ENCODE measurements around the gene SEC23IP.
A peak's percentile ranks its signal among the peaks of the same experiment; 100 is the strongest.

The SEC23IP gene

GRCh38 chr10:119859420-119860258 lies 32.9 kb upstream of the SEC23IP start:
- no peaks in the 10 kb centered on the region for H3K9me3 ChIP-seq (ENCODE audit: insufficient read depth, low read depth, low read length)
- no peak overlapping the region for H2BK5ac ChIP-seq (ENCODE audit: low read depth, low read length, poor library complexity)
- H3K14ac ChIP-seq (ENCODE audit: low read length) = no peak overlapping the region
- H3K27ac ChIP-seq (ENCODE audit: low read depth, low read length) = no peak overlapping the region
- no peaks in the 10 kb centered on the region for H3K4me1 ChIP-seq (ENCODE audit: control insufficient read depth in 1 of 2, insufficient read depth in 2 of 2, low read length in 2 of 2)
- no peak overlapping the region for H3K18ac ChIP-seq (ENCODE audit: low read length)
- H4K91ac ChIP-seq (ENCODE audit: low read depth, low read length) = no peak overlapping the region
- H4K12ac ChIP-seq (ENCODE audit: low read depth, low read length) = no peak overlapping the region
- H4K8ac ChIP-seq (ENCODE audit: low read depth, low read length) = no peak overlapping the region
- H2BK120ac ChIP-seq (ENCODE audit: insufficient read depth, low read length, poor library complexity) = no peak overlapping the region
- peaks cover 2% of the 10 kb centered on the region for H3K79me2 ChIP-seq (ENCODE audit: control insufficient read depth, insufficient read depth, low read length, poor library complexity)
- no peak overlapping the region for H2AK5ac ChIP-seq (ENCODE audit: low read length)
- H2AFZ ChIP-seq (ENCODE audit: insufficient read depth, low read length, poor library complexity) = no peak overlapping the region
- no CpG with 5 or more reads among the region's 1 CpG for WGBS (ENCODE audit: extremely low coverage, insufficient coverage, insufficient read length)
- H3K79me1 ChIP-seq (ENCODE audit: low read length) = no peaks in the 10 kb centered on the region
- H3K4ac ChIP-seq (ENCODE audit: low read depth, low read length) = peak overlapping the region; percentile 79
- no peak overlapping the region for H3K4me2 ChIP-seq (ENCODE audit: low read length)
- peak overlapping the region; percentile 53 for H3K9ac ChIP-seq (ENCODE audit: low read length)
- H3K4me3 ChIP-seq (ENCODE audit: low read depth, low read length) = no peak overlapping the region
- H2BK12ac ChIP-seq (ENCODE audit: low read length) = no peak overlapping the region
- no peaks in the 10 kb centered on the region for H3K27me3 ChIP-seq (ENCODE audit: insufficient read depth, low read length)
- DNase-seq = peak in 1 of 2 donors; percentile 79
- peaks cover 4 to 9% of the 10 kb centered on the region in 2 experiments for H3K36me3 ChIP-seq (ENCODE audit: control insufficient read depth in 1 of 2, insufficient read depth in 2 of 2, low read length in 2 of 2)
- peak overlapping the region; percentile 90 for H3K23ac ChIP-seq (ENCODE audit: low read length)

- H3K18ac ChIP-seq (ENCODE audit: low read length) = no peak overlapping the region
- WGBS (ENCODE audit: extremely low coverage, insufficient coverage, insufficient read length) = no CpG with 5 or more reads among the region's 7 CpGs
Observed at GRCh38 chr10:119860866-119861607, 31.5 kb upstream of the SEC23IP start.

GRCh38 chr10:119862524-119862923 lies 30.0 kb upstream of the SEC23IP start:
- Histone ChIP-seq H2AFZ (ENCODE audit: insufficient read depth, low read length, poor library complexity) (no peak overlapping the region), H3K18ac (ENCODE audit: low read length) (no peak overlapping the region), H4K91ac (ENCODE audit: low read depth, low read length) (no peak overlapping the region), H3K27ac (ENCODE audit: low read depth, low read length) (no peak overlapping the region), H3K23ac (ENCODE audit: low read length) (no peak overlapping the region), H3K9me3 (ENCODE audit: insufficient read depth, low read depth, low read length) (no peaks in the 10 kb centered on the region), H3K14ac (ENCODE audit: low read length) (no peak overlapping the region), H4K12ac (ENCODE audit: low read depth, low read length) (no peak overlapping the region), H3K79me2 (ENCODE audit: control insufficient read depth, insufficient read depth, low read length, poor library complexity) (peaks cover 9% of the 10 kb centered on the region), H3K4me2 (ENCODE audit: low read length) (no peak overlapping the region), H3K4me1 (ENCODE audit: control insufficient read depth in 1 of 2, insufficient read depth in 2 of 2, low read length in 2 of 2) (no peaks in the 10 kb centered on the region), H2AK5ac (ENCODE audit: low read length) (no peak overlapping the region), H3K4me3 (ENCODE audit: low read depth, low read length) (no peak overlapping the region), H3K4ac (ENCODE audit: low read depth, low read length) (no peak overlapping the region), H2BK120ac (ENCODE audit: insufficient read depth, low read length, poor library complexity) (no peak overlapping the region), H3K36me3 (ENCODE audit: control insufficient read depth in 1 of 2, insufficient read depth in 2 of 2, low read length in 2 of 2) (no peaks in the 10 kb centered on the region), H2BK12ac (ENCODE audit: low read length) (no peak overlapping the region), H3K79me1 (ENCODE audit: low read length) (no peaks in the 10 kb centered on the region), H2BK5ac (ENCODE audit: low read depth, low read length, poor library complexity) (no peak overlapping the region), H4K8ac (ENCODE audit: low read depth, low read length) (no peak overlapping the region), H3K9ac (ENCODE audit: low read length) (no peak overlapping the region), H3K27me3 (ENCODE audit: insufficient read depth, low read length) (no peaks in the 10 kb centered on the region)
- no CpG with 5 or more reads among the region's 1 CpG for WGBS (ENCODE audit: extremely low coverage, insufficient coverage, insufficient read length)
- DNase-seq = no peak

More at GRCh38 chr10:119860866-119861607, 31.5 kb upstream of the SEC23IP start:
- H3K23ac ChIP-seq (ENCODE audit: low read length) = no peak overlapping the region
- no peak for DNase-seq
- no peaks in the 10 kb centered on the region for H3K9me3 ChIP-seq (ENCODE audit: insufficient read depth, low read depth, low read length)
- peaks cover 3% of the 10 kb centered on the region in 2 experiments for H3K36me3 ChIP-seq (ENCODE audit: control insufficient read depth in 1 of 2, insufficient read depth in 2 of 2, low read length in 2 of 2)
- no peak overlapping the region for H2AK5ac ChIP-seq (ENCODE audit: low read length)
- H4K91ac ChIP-seq (ENCODE audit: low read depth, low read length) = no peak overlapping the region
- H4K12ac ChIP-seq (ENCODE audit: low read depth, low read length) = no peak overlapping the region
- H2BK5ac ChIP-seq (ENCODE audit: low read depth, low read length, poor library complexity) = no peak overlapping the region
- no peak overlapping the region for H3K4me2 ChIP-seq (ENCODE audit: low read length)
- H2BK120ac ChIP-seq (ENCODE audit: insufficient read depth, low read length, poor library complexity) = no peak overlapping the region
- peaks cover 6% of the 10 kb centered on the region for H3K79me2 ChIP-seq (ENCODE audit: control insufficient read depth, insufficient read depth, low read length, poor library complexity)
- H2AFZ ChIP-seq (ENCODE audit: insufficient read depth, low read length, poor library complexity) = no peak overlapping the region
- no peak overlapping the region for H2BK12ac ChIP-seq (ENCODE audit: low read length)
- H3K4ac ChIP-seq (ENCODE audit: low read depth, low read length) = no peak overlapping the region
- no peak overlapping the region for H3K14ac ChIP-seq (ENCODE audit: low read length)
- no peaks in the 10 kb centered on the region for H3K79me1 ChIP-seq (ENCODE audit: low read length)
- no peaks in the 10 kb centered on the region for H3K4me1 ChIP-seq (ENCODE audit: control insufficient read depth in 1 of 2, insufficient read depth in 2 of 2, low read length in 2 of 2)
- no peak overlapping the region for H3K4me3 ChIP-seq (ENCODE audit: low read depth, low read length)
- H4K8ac ChIP-seq (ENCODE audit: low read depth, low read length) = no peak overlapping the region
- no peaks in the 10 kb centered on the region for H3K27me3 ChIP-seq (ENCODE audit: insufficient read depth, low read length)
- no peak overlapping the region for H3K27ac ChIP-seq (ENCODE audit: low read depth, low read length)
- no peak overlapping the region for H3K9ac ChIP-seq (ENCODE audit: low read length)

- H3K27ac ChIP-seq (ENCODE audit: low read depth, low read length) = no peak overlapping the region
- H2BK5ac ChIP-seq (ENCODE audit: low read depth, low read length, poor library complexity) = no peak overlapping the region
- no peak overlapping the region for H4K12ac ChIP-seq (ENCODE audit: low read depth, low read length)
- H3K36me3 ChIP-seq (ENCODE audit: control insufficient read depth in 1 of 2, insufficient read depth in 2 of 2, low read length in 2 of 2) = no peaks in the 10 kb centered on the region
- H3K9me3 ChIP-seq (ENCODE audit: insufficient read depth, low read depth, low read length) = no peaks in the 10 kb centered on the region
- H2BK12ac ChIP-seq (ENCODE audit: low read length) = no peak overlapping the region
- no peak overlapping the region for H3K9ac ChIP-seq (ENCODE audit: low read length)
- H3K79me1 ChIP-seq (ENCODE audit: low read length) = no peaks in the 10 kb centered on the region
- WGBS (ENCODE audit: extremely low coverage, insufficient coverage, insufficient read length) = no CpG with 5 or more reads among the region's 4 CpGs
- no peaks in the 10 kb centered on the region for H3K4me1 ChIP-seq (ENCODE audit: control insufficient read depth in 1 of 2, insufficient read depth in 2 of 2, low read length in 2 of 2)
- H3K79me2 ChIP-seq (ENCODE audit: control insufficient read depth, insufficient read depth, low read length, poor library complexity) = peaks cover 18% of the 10 kb centered on the region
- H3K4me2 ChIP-seq (ENCODE audit: low read length) = no peak overlapping the region
- no peak overlapping the region for H3K14ac ChIP-seq (ENCODE audit: low read length)
- no peak overlapping the region for H3K23ac ChIP-seq (ENCODE audit: low read length)
- H2BK120ac ChIP-seq (ENCODE audit: insufficient read depth, low read length, poor library complexity) = no peak overlapping the region
- H3K4me3 ChIP-seq (ENCODE audit: low read depth, low read length) = no peak overlapping the region
- no peak overlapping the region for H3K4ac ChIP-seq (ENCODE audit: low read depth, low read length)
- H3K18ac ChIP-seq (ENCODE audit: low read length) = no peak overlapping the region
- no peaks in the 10 kb centered on the region for H3K27me3 ChIP-seq (ENCODE audit: insufficient read depth, low read length)
- no peak overlapping the region for H4K91ac ChIP-seq (ENCODE audit: low read depth, low read length)
- no peak overlapping the region for H4K8ac ChIP-seq (ENCODE audit: low read depth, low read length)
- DNase-seq = peak in 1 of 2 donors; percentile 22
- H2AK5ac ChIP-seq (ENCODE audit: low read length) = no peak overlapping the region
- H2AFZ ChIP-seq (ENCODE audit: insufficient read depth, low read length, poor library complexity) = no peak overlapping the region
Observed at GRCh38 chr10:119863951-119864565, 28.5 kb upstream of the SEC23IP start.

All from trophoblast cell (in vitro differentiated cells and primary cell).